ENCODE measurements around the gene SORCS2. TPM values are rescaled to one million over a fixed set of nuclear protein-coding genes. Genes with fewer than 3 reads are reported as not detected.

The SORCS2 gene
- total and polyA plus RNA-seq, 4 donors = 2.2 to 7.7 (median 2.5) TPM

GRCh38 chr4:7328162-7328912, 136.0 kb downstream of the SORCS2 start:
- Histone ChIP-seq H3K4me3 (no peak overlapping the region), H3K4me1 (ENCODE audit: control insufficient read depth in 5 of 5, insufficient read depth in 5 of 5, low read length in 5 of 5) (peaks cover 0 to 23% (median 2%) of the 10 kb centered on the region in 5 donors), H3K27ac (ENCODE audit: low read depth in 1 of 2, low read length in 1 of 2) (no peak overlapping the region), H3K9ac (ENCODE audit: insufficient read depth in 1 of 2, low read length in 2 of 2) (no peak overlapping the region), H3K9me3 (ENCODE audit: control insufficient read depth in 4 of 4, insufficient read depth in 3 of 4, low read length in 3 of 4) (no peaks in the 10 kb centered on the region), H3K36me3 (ENCODE audit: control insufficient read depth in 4 of 4, insufficient read depth in 4 of 4, low read length in 4 of 4) (no peaks in the 10 kb centered on the region), H3K27me3 (ENCODE audit: control insufficient read depth in 3 of 3, insufficient read depth in 3 of 3, low read length in 2 of 3) (no peaks in the 10 kb centered on the region)
- WGBS, 2 donors = 91 to 95% methylated on average over 15 of the region's 15 CpGs
- no peak for DNase-seq
- no peak for ATAC-seq (ENCODE audit: insufficient read depth, low FRiP score)
- TF ChIP-seq, protein P1, sequence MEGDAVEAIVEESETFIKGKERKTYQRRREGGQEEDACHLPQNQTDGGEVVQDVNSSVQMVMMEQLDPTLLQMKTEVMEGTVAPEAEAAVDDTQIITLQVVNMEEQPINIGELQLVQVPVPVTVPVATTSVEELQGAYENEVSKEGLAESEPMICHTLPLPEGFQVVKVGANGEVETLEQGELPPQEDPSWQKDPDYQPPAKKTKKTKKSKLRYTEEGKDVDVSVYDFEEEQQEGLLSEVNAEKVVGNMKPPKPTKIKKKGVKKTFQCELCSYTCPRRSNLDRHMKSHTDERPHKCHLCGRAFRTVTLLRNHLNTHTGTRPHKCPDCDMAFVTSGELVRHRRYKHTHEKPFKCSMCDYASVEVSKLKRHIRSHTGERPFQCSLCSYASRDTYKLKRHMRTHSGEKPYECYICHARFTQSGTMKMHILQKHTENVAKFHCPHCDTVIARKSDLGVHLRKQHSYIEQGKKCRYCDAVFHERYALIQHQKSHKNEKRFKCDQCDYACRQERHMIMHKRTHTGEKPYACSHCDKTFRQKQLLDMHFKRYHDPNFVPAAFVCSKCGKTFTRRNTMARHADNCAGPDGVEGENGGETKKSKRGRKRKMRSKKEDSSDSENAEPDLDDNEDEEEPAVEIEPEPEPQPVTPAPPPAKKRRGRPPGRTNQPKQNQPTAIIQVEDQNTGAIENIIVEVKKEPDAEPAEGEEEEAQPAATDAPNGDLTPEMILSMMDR (IDR thresholded peaks at IDR 0.05; ENCODE audit: control extremely low read depth, extremely low read depth) = no peak

DNA sequence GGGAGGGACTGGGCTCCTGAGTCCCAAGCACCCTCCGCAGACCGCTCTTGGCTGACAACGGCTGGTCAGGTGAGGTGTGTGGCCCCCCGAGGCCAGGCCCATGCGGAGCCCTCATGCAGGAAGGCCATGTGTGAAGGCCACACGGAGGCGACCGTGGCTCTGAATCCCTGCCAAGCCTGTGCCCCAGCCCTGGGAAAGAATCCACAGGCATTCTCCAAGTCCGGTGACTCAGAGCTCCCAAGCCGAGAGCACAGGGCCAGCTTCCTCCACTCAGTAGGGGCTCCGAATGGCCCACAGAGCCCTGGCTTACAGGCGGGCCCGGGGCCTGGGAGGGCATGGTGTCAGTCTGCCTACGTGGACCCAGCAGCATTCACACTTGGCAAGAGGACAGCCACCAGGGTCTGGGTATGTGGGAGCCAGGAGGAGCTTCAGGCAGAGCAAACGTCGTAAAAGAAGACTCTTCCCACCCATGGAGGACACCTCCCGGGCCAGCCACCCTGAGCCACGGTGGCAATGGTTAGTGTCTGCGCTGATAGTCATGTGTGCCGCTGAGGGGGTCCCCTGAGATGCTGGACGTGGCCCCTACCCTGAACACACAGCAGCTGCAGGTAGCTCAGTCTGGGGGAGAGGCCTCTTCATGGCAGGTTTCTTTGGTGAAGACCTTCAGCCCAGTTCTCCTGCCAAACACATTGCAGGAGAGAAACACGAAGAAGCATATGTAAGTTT, 136.7 kb downstream of the SORCS2 start:
- ATAC-seq (ENCODE audit: insufficient read depth, low FRiP score) (no peak), DNase-seq (peak in 1 of 3 donors; percentile 23)
- H3K4me1 ChIP-seq (ENCODE audit: control insufficient read depth in 5 of 5, insufficient read depth in 5 of 5, low read length in 5 of 5) = peaks cover 0 to 24% (median 2%) of the 10 kb centered on the region in 5 donors
- TF ChIP-seq, protein P1 (IDR thresholded peaks at IDR 0.05; ENCODE audit: control extremely low read depth, extremely low read depth) = no peak
- no peaks in the 10 kb centered on the region for H3K27me3 ChIP-seq (ENCODE audit: control insufficient read depth in 3 of 3, insufficient read depth in 3 of 3, low read length in 2 of 3)
- no peak overlapping the region for H3K4me3 ChIP-seq
- no peaks in the 10 kb centered on the region for H3K9me3 ChIP-seq (ENCODE audit: control insufficient read depth in 4 of 4, insufficient read depth in 3 of 4, low read length in 3 of 4)
- H3K9ac ChIP-seq (ENCODE audit: insufficient read depth in 1 of 2, low read length in 2 of 2) = no peak overlapping the region
- no peak overlapping the region for H3K27ac ChIP-seq (ENCODE audit: low read depth in 1 of 2, low read length in 1 of 2)
- 71 to 78% methylated on average over 20 to 22 of the region's 22 CpGs for WGBS, 2 donors
- no peaks in the 10 kb centered on the region for H3K36me3 ChIP-seq (ENCODE audit: control insufficient read depth in 4 of 4, insufficient read depth in 4 of 4, low read length in 4 of 4)

DNA sequence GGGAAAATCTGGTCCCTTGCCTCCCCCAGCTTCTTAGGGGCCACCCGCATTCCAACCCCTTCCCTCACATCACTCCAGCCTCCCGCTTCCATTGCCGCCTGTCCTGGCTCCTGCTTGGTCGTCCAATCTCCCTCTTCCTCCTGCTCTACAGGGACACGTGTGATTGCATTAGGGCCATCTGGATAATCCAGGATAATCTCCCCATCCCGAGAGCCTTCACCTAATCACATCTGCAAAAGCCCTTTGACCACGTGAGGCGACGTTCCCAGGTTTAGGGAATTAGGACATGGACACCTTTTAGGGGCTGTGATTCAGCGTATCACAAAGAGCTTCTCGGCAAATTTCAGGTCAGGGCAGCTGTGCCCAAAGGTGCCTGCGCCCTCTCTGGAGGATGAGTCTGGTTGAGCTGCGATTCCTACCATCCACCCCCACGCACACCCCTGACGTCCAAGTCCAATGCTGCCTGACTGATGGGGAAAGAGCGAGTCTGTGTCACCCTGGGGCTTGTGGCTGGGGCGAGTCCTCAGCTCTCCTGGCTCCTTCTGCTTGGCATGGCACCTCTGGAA, 137.8 kb downstream of the SORCS2 start:
- ATAC-seq (ENCODE audit: insufficient read depth, low FRiP score) = no peak
- WGBS, 2 donors = 87 to 88% methylated on average over 17 of the region's 17 CpGs

More for the DNA sequence above, 137.8 kb downstream of the SORCS2 start:
- Histone ChIP-seq H3K27ac (ENCODE audit: low read depth in 1 of 2, low read length in 1 of 2) (no peak overlapping the region), H3K36me3 (ENCODE audit: control insufficient read depth in 4 of 4, insufficient read depth in 4 of 4, low read length in 4 of 4) (no peaks in the 10 kb centered on the region), H3K9me3 (ENCODE audit: control insufficient read depth in 4 of 4, insufficient read depth in 3 of 4, low read length in 3 of 4) (no peaks in the 10 kb centered on the region), H3K9ac (ENCODE audit: insufficient read depth in 1 of 2, low read length in 2 of 2) (no peak overlapping the region), H3K4me1 (ENCODE audit: control insufficient read depth in 5 of 5, insufficient read depth in 5 of 5, low read length in 5 of 5) (peaks cover 0 to 24% (median 2%) of the 10 kb centered on the region in 5 donors), H3K4me3 (no peak overlapping the region), H3K27me3 (ENCODE audit: control insufficient read depth in 3 of 3, insufficient read depth in 3 of 3, low read length in 2 of 3) (no peaks in the 10 kb centered on the region)
- DNase-seq = no peak
- TF ChIP-seq, protein P1 (IDR thresholded peaks at IDR 0.05; ENCODE audit: control extremely low read depth, extremely low read depth) = no peak
